ENCODE measurements around the gene BRPF1.

DNA sequence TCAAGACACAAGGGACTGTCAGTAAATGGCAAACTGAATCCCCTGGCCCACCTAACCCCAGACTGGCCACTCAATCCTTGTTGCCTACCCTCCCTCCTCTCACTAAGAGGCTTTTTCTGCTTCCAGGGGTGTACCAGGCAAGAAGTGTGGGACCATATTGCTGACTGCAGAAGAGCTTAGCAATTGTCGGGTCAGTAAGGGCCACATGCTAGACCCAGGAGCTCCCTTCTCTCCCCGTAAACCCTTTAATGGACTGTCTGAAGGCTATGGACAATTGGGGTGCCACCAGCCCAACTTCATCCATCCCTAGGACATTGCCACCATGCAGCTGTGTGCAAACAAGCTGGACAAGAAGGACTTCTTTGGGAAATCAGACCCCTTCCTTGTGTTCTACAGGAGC lies 19.1 kb upstream of the BRPF1 start:
- TF ChIP-seq CREB1 (IDR thresholded peaks at IDR 0.05; ENCODE audit: low read depth) (no peak), TAF1 (IDR thresholded peaks at IDR 0.05; ENCODE audit: low read depth) (no peak), EP300 (IDR thresholded peaks at IDR 0.05; ENCODE audit: borderline replicate concordance) (no peak), TCF12 (IDR thresholded peaks at IDR 0.05; ENCODE audit: low read depth) (no peak)
- TF ChIP-seq, protein P1, sequence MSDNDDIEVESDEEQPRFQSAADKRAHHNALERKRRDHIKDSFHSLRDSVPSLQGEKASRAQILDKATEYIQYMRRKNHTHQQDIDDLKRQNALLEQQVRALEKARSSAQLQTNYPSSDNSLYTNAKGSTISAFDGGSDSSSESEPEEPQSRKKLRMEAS (IDR thresholded peaks at IDR 0.05) = no peak

All from Ishikawa (cell line).